Naive thymus-derived CD4-positive, alpha-beta T cell (primary cell): Measurements from ENCODE around the gene FES. TPM values are rescaled to one million over a fixed set of nuclear protein-coding genes. Genes with fewer than 3 reads are reported as not detected.

ENCODE experiments used
- ATAC-seq: fragments of 150-1000 bp; cut with Tn5 transposase; 2 replicates; pipeline ENCODE4 v1.10.0; 2021; ENCODE audit warnings: mild to moderate bottlenecking, moderate library complexity
- CTCF ChIA-PET: fragments of 350-600 bp; sonication (Branson Sonifier 250); formaldehyde crosslinking; loops from one replicate; lab custom pipeline; 2021; ENCODE audit warnings: antibody characterized with exemption; lab: Charles Lee
- POLR2A ChIA-PET: fragments of 350-600 bp; sonication (Branson Sonifier 250); formaldehyde crosslinking; loops from one replicate; lab custom pipeline; 2021; ENCODE audit warnings: antibody characterized with exemption, inconsistent platforms; lab: Charles Lee
- DNase-seq, 9 donors: peaks; one replicate each; pipeline versions ENCODE4 v3.0.0 to v3.0.0-alpha.2; 2020 to 2022; ENCODE audit warnings: mixed read lengths in 1 of 9
- H3K27ac ChIP-seq: one replicate; pipeline ENCODE4 v1.7.0; 2013; ENCODE audit warnings: mild to moderate bottlenecking, low read depth, low read length, moderate library complexity
- H3K27me3 ChIP-seq, 2 donors: one replicate each; pipeline ENCODE4 v1.7.0; 2013; ENCODE audit warnings: low read length in 2 of 2, mild to moderate bottlenecking in 2 of 2, moderate library complexity in 2 of 2; ENCODE audit not compliant: control insufficient read depth in 2 of 2, insufficient read depth in 2 of 2
- H3K36me3 ChIP-seq, 3 experiments: 1 replicate in 2 of 3; 2 replicates in 1 of 3; pipeline ENCODE4 v1.7.0; 2013; ENCODE audit warnings: low read length in 3 of 3, mild to moderate bottlenecking in 3 of 3, moderate library complexity in 1 of 3; ENCODE audit not compliant: insufficient read depth in 3 of 3, control insufficient read depth in 2 of 3
- H3K4me1 ChIP-seq, 2 donors: one replicate each; pipeline ENCODE4 v1.7.0; 2013; ENCODE audit warnings: low read length in 2 of 2, mild to moderate bottlenecking in 2 of 2, moderate library complexity in 1 of 2; ENCODE audit not compliant: control insufficient read depth in 2 of 2, insufficient read depth in 2 of 2
- H3K4me3 ChIP-seq: 2 replicates; pipeline ENCODE4 v1.7.0; 2013; ENCODE audit warnings: mild to moderate bottlenecking, low read length
- H3K9me3 ChIP-seq, 3 experiments: 1 replicate in 2 of 3; 2 replicates in 1 of 3; pipeline ENCODE4 v1.7.0; 2013; ENCODE audit warnings: low read length in 3 of 3; ENCODE audit not compliant: control insufficient read depth in 2 of 3
- H3K27ac Mint-ChIP-seq, 9 donors: one replicate each; pipeline ENCODE4 v1.8.0; 2020 to 2022; ENCODE audit warnings: mixed read lengths in 9 of 9, mild to moderate bottlenecking in 8 of 9, moderate library complexity in 5 of 9, inconsistent platforms in 2 of 9
- H3K27me3 Mint-ChIP-seq, 5 donors: one replicate each; pipeline ENCODE4 v1.8.0; 2021 to 2022; ENCODE audit warnings: mixed read lengths in 5 of 5, mild to moderate bottlenecking in 1 of 5
- H3K36me3 Mint-ChIP-seq, 5 donors: one replicate each; pipeline ENCODE4 v1.8.0; 2020 to 2022; ENCODE audit warnings: mixed read lengths in 5 of 5, mild to moderate bottlenecking in 3 of 5, inconsistent platforms in 1 of 5
- H3K4me1 Mint-ChIP-seq, 7 donors: one replicate each; pipeline ENCODE4 v1.8.0; 2020 to 2022; ENCODE audit warnings: mixed read lengths in 7 of 7, mild to moderate bottlenecking in 3 of 7, inconsistent platforms in 1 of 7
- H3K4me3 Mint-ChIP-seq, 10 donors: one replicate each; pipeline ENCODE4 v1.8.0; 2020 to 2022; ENCODE audit warnings: mild to moderate bottlenecking in 10 of 10, mixed read lengths in 10 of 10, moderate library complexity in 6 of 10, inconsistent platforms in 2 of 10
- H3K9me3 Mint-ChIP-seq, 11 donors: one replicate each; pipeline ENCODE4 v1.8.0; 2020 to 2022; ENCODE audit warnings: mixed read lengths in 11 of 11, mild to moderate bottlenecking in 4 of 11, inconsistent platforms in 1 of 11, moderate library complexity in 1 of 11
- intact Hi-C, 2 donors: fragments of 100-400 bp; cut with micrococcal nuclease; formaldehyde crosslinking; loops; one replicate each; pipeline ENCODE4 v1.15.1; 2023
- polyA plus RNA-seq, 2 donors: library from polyadenylated mRNA; unstranded; fragments of 300-500 nt; fragmentation: Illumina TruSeq; gene quantifications; one replicate each; pipeline ENCODE4 v1.2.3, GENCODE V29; 2021
- total RNA-seq, 6 experiments: library from RNA in 5 of 6; stranded (reverse) in 5 of 6; gene quantifications; 1 replicate in 5 of 6; 2 replicates in 1 of 6; pipeline ENCODE4 v1.2.3 and lab custom pipeline; 2021 to 2026

FES gene
- total RNA-seq, result 10 to 100 TPM in 2 of 5 experiments, 1 to 10 TPM in 3; 2.3 to 78.6 (median 9.1) TPM
- polyA plus RNA-seq, result not detected
- 0.67 reads per million for total RNA-seq (lab: John Stamatoyannopoulos, UW)

GRCh38 chr15:90883976-90884718 is at the start of gene FES:
FES (plus strand) TSS chr15:90884504; CDS start chr15:90885046, 542 bp downstream.
- Histone ChIP-seq H3K4me1 (peaks cover 3 to 6% of the 10 kb centered on the region in 2 donors), H3K9me3 (no peaks in the 10 kb centered on the region), H3K27ac (no peak within 1 kb of the TSS), H3K36me3 (peaks cover 0 to 33% (median 0%) of the 10 kb centered on the region in 3 experiments), H3K27me3 (no peaks in the 10 kb centered on the region), H3K4me3 (no peak within 1 kb of the TSS)
- intact Hi-C loops, result loop anchor here in 1 of 2 donors (10.0 kb wide), 1 partner anchor 399 kb away; no protein-coding TSS in a partner anchor
- peak within 1 kb of the TSS in 5 of 10 donors; percentile 12 to 69 (median 56) for H3K4me3 Mint-ChIP-seq
- ATAC-seq (peak; percentile 53), DNase-seq (no peak)
- peaks cover 0 to 22% (median 0%) of the 10 kb centered on the region in 5 donors for H3K36me3 Mint-ChIP-seq
- ChIA-PET POLR2A (interaction anchor here (0.6 to 1.3 kb wide), 2 partner anchors 13 to 157 kb away, joined by 3 to 4 read pairs; no protein-coding TSS in a partner anchor), CTCF (interaction anchor here (0.6 to 3.6 kb wide), 2 partner anchors 236 to 676 kb away, joined by 3 to 26 read pairs; no protein-coding TSS in a partner anchor)
- H3K9me3 Mint-ChIP-seq, result no peaks in the 10 kb centered on the region
- H3K27ac Mint-ChIP-seq, result peak within 1 kb of the TSS in 1 of 9 donors; percentile 87
- H3K27me3 Mint-ChIP-seq, result peaks cover 0 to 6% (median 4%) of the 10 kb centered on the region in 5 donors
- H3K4me1 Mint-ChIP-seq, result peaks cover 0 to 48% (median 11%) of the 10 kb centered on the region in 7 donors

DNA sequence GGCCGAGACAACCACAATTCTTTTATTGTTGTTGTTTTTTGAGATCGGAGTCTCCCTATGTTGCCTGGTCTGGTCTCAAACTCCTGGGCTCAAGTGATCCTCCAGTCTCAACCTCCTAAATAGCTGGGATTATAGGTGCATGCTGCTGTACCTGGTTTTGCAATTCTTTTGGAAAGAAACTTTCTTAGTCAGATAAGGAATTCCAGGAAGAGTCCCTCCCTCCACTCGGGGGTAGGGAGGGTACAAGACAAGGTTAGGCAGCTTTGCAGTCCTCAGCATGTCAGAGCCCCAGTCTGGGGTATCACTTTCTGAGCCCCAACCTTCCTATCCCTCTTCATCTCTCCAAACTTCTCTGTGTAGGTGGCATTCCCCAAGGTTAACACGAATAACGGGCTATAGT is 49.7 kb upstream of the FES start:
- peaks cover 0 to 14% (median 0%) of the 10 kb centered on the region in 5 donors for H3K36me3 Mint-ChIP-seq
- H3K27me3 Mint-ChIP-seq, result no peaks in the 10 kb centered on the region
- Histone ChIP-seq H3K9me3 (no peaks in the 10 kb centered on the region), H3K27me3 (no peaks in the 10 kb centered on the region), H3K4me1 (peaks cover 18 to 24% of the 10 kb centered on the region in 2 donors), H3K4me3 (no peak overlapping the region), H3K36me3 (no peaks in the 10 kb centered on the region), H3K27ac (no peak overlapping the region)
- peak overlapping the region in 1 of 10 donors; percentile 35 for H3K4me3 Mint-ChIP-seq
- H3K4me1 Mint-ChIP-seq, result peaks cover 30 to 81% (median 38%) of the 10 kb centered on the region in 7 donors
- ChIA-PET POLR2A (no interaction called here), CTCF (no interaction called here)
- no peak for DNase-seq
- no peak for ATAC-seq
- H3K9me3 Mint-ChIP-seq, result peaks cover 0 to 2% (median 0%) of the 10 kb centered on the region in 11 donors
- intact Hi-C loops, result loop anchor here in 1 of 2 donors (10.0 kb wide), 1 partner anchor 100 kb away; the partner anchor contains the start of genes HDDC3 and UNC45A
- peak overlapping the region in 3 of 9 donors; percentile 8 to 81 (median 22) for H3K27ac Mint-ChIP-seq

DNA sequence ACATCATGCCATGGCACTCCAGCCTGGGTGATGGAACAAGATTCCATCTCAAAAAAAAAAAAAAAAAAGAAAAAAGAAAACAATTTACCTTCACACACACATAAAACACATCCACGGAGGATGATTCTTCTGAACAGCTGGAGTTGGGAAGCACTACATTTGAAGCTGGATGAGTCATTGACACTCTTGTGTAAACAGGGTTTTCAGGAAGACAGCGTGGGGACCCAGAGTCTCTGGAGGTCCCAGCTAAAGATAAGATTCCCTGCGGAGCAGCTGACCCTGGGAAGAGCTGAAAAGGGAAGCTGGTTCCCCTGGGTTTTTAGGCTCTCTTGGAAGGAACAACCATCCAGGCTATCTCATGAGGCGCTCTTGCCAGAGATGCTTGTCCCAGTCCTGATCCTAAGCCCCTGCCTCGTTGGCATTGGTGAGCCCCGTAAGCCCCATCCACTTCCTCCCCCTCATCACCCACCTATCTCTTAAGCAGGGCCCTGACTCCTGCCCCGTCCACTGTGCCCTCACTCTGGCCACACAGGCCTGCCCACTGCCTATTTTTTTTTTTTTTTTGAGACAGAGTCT is 47.9 kb upstream of the FES start:
- H3K27me3 ChIP-seq, result no peaks in the 10 kb centered on the region
- no peaks in the 10 kb centered on the region for H3K36me3 ChIP-seq
- no peak overlapping the region for H3K27ac ChIP-seq
- H3K4me1 Mint-ChIP-seq, result peaks cover 21 to 72% (median 30%) of the 10 kb centered on the region in 7 donors
- peaks cover 0 to 9% (median 0%) of the 10 kb centered on the region in 5 donors for H3K36me3 Mint-ChIP-seq
- no peaks in the 10 kb centered on the region for H3K9me3 ChIP-seq
- no peak for DNase-seq
- ChIA-PET CTCF (no interaction called here), POLR2A (interaction anchor here (0.7 kb wide), 1 partner anchor 183 kb away, joined by 3 read pairs; no protein-coding TSS in a partner anchor)
- H3K27me3 Mint-ChIP-seq, result no peaks in the 10 kb centered on the region
- peaks cover 0 to 1% (median 0%) of the 10 kb centered on the region in 11 donors for H3K9me3 Mint-ChIP-seq
- ATAC-seq, result no peak
- H3K27ac Mint-ChIP-seq, result peak overlapping the region in 7 of 9 donors; percentile 31 to 91 (median 86)
- intact Hi-C loops, result loop anchor here in 1 of 2 donors (10.0 kb wide), 1 partner anchor 98 kb away; the partner anchor contains the start of genes HDDC3 and UNC45A
- H3K4me1 ChIP-seq, result peaks cover 18 to 27% of the 10 kb centered on the region in 2 donors
- H3K4me3 Mint-ChIP-seq, result peak overlapping the region in 2 of 10 donors; percentile 55 to 76
- H3K4me3 ChIP-seq, result no peak overlapping the region

DNA sequence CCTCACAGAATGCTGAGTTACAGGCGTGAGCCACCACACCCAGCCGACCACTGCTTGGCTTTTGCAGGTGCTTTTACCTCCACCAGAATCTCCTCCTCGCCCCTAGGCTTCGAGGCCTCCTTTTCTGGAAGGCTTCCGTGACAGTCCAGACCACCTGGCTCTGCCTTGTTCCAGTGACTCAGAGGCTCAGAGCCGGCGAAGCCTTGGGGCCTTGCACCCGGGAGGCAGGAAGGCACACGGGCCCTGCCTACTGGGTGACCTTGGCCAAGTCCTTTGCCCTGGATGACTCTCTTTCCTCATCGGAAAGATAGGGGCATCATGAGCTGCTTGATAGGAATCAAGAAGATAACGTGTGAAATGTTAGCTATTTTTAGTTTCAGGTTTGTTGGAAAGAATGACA is 47.2 kb upstream of the FES start:
- Mint-ChIP-seq H3K9me3 (peaks cover 0 to 1% (median 0%) of the 10 kb centered on the region in 11 donors), H3K4me1 (peaks cover 21 to 75% (median 30%) of the 10 kb centered on the region in 7 donors), H3K4me3 (peak overlapping the region in 7 of 10 donors; percentile 2 to 76 (median 37)), H3K36me3 (peaks cover 0 to 13% (median 0%) of the 10 kb centered on the region in 5 donors), H3K27me3 (no peaks in the 10 kb centered on the region), H3K27ac (peak overlapping the region; percentile 75 to 91 (median 84))
- ChIA-PET POLR2A (no interaction called here), CTCF (interaction anchor here (0.8 to 0.9 kb wide), 2 partner anchors 31 to 35 kb away, joined by 3 to 6 read pairs; partner anchors contain the start of gene FURIN)
- no peaks in the 10 kb centered on the region for H3K9me3 ChIP-seq
- intact Hi-C loops, result loop anchor here in 1 of 2 donors (10.0 kb wide), 1 partner anchor 98 kb away; the partner anchor contains the start of genes HDDC3 and UNC45A
- no peaks in the 10 kb centered on the region for H3K36me3 ChIP-seq
- peaks cover 18 to 27% of the 10 kb centered on the region in 2 donors for H3K4me1 ChIP-seq
- peak overlapping the region; percentile 35 for H3K27ac ChIP-seq
- DNase-seq (peak in 1 of 9 donors; percentile 56), ATAC-seq (no peak)
- H3K27me3 ChIP-seq, result no peaks in the 10 kb centered on the region
- H3K4me3 ChIP-seq, result no peak overlapping the region

GRCh38 chr15:90838139-90838538 is 46.2 kb upstream of the FES start:
- Mint-ChIP-seq H3K9me3 (peaks cover 0 to 1% (median 0%) of the 10 kb centered on the region in 11 donors), H3K4me1 (peaks cover 21 to 81% (median 30%) of the 10 kb centered on the region in 7 donors), H3K4me3 (peak overlapping the region; percentile 62 to 87 (median 76)), H3K36me3 (peaks cover 0 to 14% (median 0%) of the 10 kb centered on the region in 5 donors), H3K27ac (peak overlapping the region; percentile 77 to 95 (median 89)), H3K27me3 (no peaks in the 10 kb centered on the region)
- H3K4me1 ChIP-seq, result peaks cover 18 to 27% of the 10 kb centered on the region in 2 donors
- CTCF ChIA-PET, result interaction anchor here (0.9 kb wide), 1 partner anchor 190 kb away, joined by 6 read pairs; no protein-coding TSS in a partner anchor
- ATAC-seq (peak; percentile 98), DNase-seq (peak; percentile 66 to 92 (median 84))
- POLR2A ChIA-PET, result interaction anchor here (0.7 to 0.8 kb wide), 3 partner anchors 13 to 121 kb away, joined by 4 read pairs; partner anchors contain the start of gene BLM
- H3K9me3 ChIP-seq, result no peaks in the 10 kb centered on the region
- intact Hi-C loops, result loop anchor here (1.0 to 10.0 kb wide), 7 partner anchors 8 to 121 kb away; partner anchors contain the start of genes BLM (in 1 of the 2), HDDC3 (in 1 of the 2) and UNC45A (in 1 of the 2)
- H3K4me3 ChIP-seq, result no peak overlapping the region
- H3K27me3 ChIP-seq, result no peaks in the 10 kb centered on the region
- H3K36me3 ChIP-seq, result no peaks in the 10 kb centered on the region
- H3K27ac ChIP-seq, result peak overlapping the region; percentile 53
